ENCODE measurements around the gene AQP11.

DNA sequence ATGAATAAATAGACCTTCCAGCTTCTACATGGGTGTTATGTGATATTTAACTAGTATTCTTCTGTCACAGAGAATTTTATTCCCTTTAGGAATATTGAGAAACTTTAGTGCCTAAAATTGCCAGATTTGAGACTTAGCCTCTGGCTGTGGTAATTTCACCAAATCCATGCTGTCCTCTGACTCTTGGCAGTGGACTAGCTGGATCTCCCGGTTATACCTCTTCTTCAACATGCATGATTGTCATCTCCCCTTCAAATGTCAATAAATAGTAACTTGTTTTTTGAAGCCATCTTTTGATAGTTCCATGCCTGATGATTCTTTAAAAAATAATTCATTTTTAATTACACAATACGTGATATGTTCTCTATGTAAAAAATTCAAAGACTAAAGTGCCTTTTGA lies 8.4 kb downstream of the AQP11 start:
- TF ChIP-seq, protein P1, sequence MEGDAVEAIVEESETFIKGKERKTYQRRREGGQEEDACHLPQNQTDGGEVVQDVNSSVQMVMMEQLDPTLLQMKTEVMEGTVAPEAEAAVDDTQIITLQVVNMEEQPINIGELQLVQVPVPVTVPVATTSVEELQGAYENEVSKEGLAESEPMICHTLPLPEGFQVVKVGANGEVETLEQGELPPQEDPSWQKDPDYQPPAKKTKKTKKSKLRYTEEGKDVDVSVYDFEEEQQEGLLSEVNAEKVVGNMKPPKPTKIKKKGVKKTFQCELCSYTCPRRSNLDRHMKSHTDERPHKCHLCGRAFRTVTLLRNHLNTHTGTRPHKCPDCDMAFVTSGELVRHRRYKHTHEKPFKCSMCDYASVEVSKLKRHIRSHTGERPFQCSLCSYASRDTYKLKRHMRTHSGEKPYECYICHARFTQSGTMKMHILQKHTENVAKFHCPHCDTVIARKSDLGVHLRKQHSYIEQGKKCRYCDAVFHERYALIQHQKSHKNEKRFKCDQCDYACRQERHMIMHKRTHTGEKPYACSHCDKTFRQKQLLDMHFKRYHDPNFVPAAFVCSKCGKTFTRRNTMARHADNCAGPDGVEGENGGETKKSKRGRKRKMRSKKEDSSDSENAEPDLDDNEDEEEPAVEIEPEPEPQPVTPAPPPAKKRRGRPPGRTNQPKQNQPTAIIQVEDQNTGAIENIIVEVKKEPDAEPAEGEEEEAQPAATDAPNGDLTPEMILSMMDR (IDR thresholded peaks at IDR 0.05) = no peak
- TF ChIP-seq POLR2A (IDR thresholded peaks at IDR 0.05) = no peak

Data from lower leg skin (tissue), 3 donors.